ENCODE measurements around the gene SNX20. TPM values are rescaled to one million over a fixed set of nuclear protein-coding genes. Genes with fewer than 3 reads are reported as not detected.
A peak's percentile ranks its signal among the peaks of the same experiment; 100 is the strongest.

SNX20 gene, protein sequence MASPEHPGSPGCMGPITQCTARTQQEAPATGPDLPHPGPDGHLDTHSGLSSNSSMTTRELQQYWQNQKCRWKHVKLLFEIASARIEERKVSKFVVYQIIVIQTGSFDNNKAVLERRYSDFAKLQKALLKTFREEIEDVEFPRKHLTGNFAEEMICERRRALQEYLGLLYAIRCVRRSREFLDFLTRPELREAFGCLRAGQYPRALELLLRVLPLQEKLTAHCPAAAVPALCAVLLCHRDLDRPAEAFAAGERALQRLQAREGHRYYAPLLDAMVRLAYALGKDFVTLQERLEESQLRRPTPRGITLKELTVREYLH
- total RNA-seq = 10 to 100 TPM; 43.3 to 48.9 TPM

DNA sequence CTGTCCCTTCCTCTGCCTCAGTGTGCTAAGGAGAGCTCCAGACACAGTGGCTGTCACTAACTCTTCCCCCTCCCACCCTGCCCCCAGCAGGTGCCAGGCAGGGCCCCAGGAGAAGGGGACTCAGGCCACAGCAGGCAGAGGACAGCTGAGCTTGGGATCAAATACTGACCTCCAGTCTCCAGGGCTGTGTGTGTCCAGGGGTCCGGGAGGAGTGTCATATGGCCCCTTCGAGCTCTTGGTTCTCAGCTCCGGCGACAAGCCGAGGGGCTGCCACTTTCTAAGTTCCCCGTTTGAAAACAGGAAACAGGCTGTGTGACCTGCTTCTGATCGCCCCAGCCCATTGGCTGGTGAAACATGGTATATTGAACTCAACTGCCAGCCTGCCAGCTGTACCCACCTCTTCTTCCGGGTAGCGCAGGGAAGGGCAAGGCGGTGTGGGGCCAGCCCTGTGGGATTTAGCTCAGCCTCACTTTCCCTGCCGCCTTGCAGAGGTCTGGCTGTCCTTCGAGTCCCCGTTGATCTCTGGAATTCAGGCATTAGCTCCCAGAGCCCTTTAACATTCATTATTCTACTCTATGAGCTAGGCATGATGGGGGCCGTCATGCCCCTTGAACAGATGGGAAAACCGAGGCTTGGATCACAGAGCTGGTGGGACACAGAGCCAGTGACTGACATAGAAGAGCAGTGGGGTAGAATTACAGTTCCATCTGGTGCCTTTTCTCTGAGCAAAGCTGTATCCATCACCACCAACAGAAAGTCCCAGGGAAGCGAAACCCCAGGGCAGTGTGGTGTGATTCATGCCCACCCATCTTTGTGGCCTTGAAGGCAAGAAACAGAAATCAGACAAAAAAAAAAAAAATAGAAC is at the start of gene SNX20:
Gene SNX20 (minus strand): TSS at position 292 of the 865 bp plus-strand sequence. CDS start 3,786 bp downstream, outside the sequence.
- intact Hi-C loops (cut with DNase I, micrococcal nuclease) = loop anchor here (1.0 to 5.0 kb wide), 7 partner anchors 14 to 614 kb away; partner anchors contain the start of genes CYLD (in 1 of the 2), HEATR3 (in 1 of the 2) and TENT4B (in 1 of the 2)
- H3K27me3 Mint-ChIP-seq = no peaks in the 10 kb centered on the region
- DNase-seq = peak; percentile 80
- peak within 1 kb of the TSS; percentile 78 for H3K4me3 Mint-ChIP-seq
- H3K9me3 Mint-ChIP-seq (ENCODE audit: low read depth) = no peaks in the 10 kb centered on the region
- peak within 1 kb of the TSS; percentile 94 for H3K27ac Mint-ChIP-seq
- peaks cover 33% of the 10 kb centered on the region for H3K36me3 Mint-ChIP-seq (ENCODE audit: low read depth)
- ChIA-PET POLR2A (interaction anchor here (0.6 to 1.6 kb wide), 5 partner anchors 11 to 354 kb away, joined by 3 to 6 read pairs (median 3); partner anchors contain the start of gene CYLD), CTCF (interaction anchor here (0.6 to 2.7 kb wide), 18 partner anchors 10 to 656 kb away, joined by 3 to 37 read pairs (median 4); partner anchors contain the start of genes CNEP1R1 and CYLD)
- H3K4me1 Mint-ChIP-seq = peaks cover 85% of the 10 kb centered on the region
- peak; percentile 69 for ATAC-seq

- peaks cover 26% of the 10 kb centered on the region for H3K4me1 Mint-ChIP-seq
- ATAC-seq = peak; percentile 67
- peak overlapping the region; percentile 37 for H3K27ac Mint-ChIP-seq
- CTCF ChIA-PET = interaction anchor here (0.7 to 1.2 kb wide), 5 partner anchors 8 to 82 kb away, joined by 3 to 4 read pairs (median 3); no protein-coding TSS in a partner anchor
- intact Hi-C loops (cut with DNase I, micrococcal nuclease) = no loop called here
- no peak overlapping the region for H3K4me3 Mint-ChIP-seq
- peaks cover 13% of the 10 kb centered on the region for H3K9me3 Mint-ChIP-seq (ENCODE audit: low read depth)
- H3K27me3 Mint-ChIP-seq = no peaks in the 10 kb centered on the region
- H3K36me3 Mint-ChIP-seq (ENCODE audit: low read depth) = peaks cover 27% of the 10 kb centered on the region
- POLR2A ChIA-PET = no interaction called here
- DNase-seq = no peak
These were observed 43.2 kb upstream of the SNX20 start for GRCh38 chr16:50724306-50724705.

- ATAC-seq = no peak
- CTCF ChIA-PET = interaction anchor here (1.0 to 1.5 kb wide), 2 partner anchors 11 to 45 kb away, joined by 5 to 6 read pairs; no protein-coding TSS in a partner anchor
- intact Hi-C loops (cut with DNase I, micrococcal nuclease) = no loop called here
- no peak for DNase-seq
- Mint-ChIP-seq H3K4me1 (peaks cover 28% of the 10 kb centered on the region), H3K4me3 (no peak overlapping the region), H3K27ac (no peak overlapping the region), H3K36me3 (ENCODE audit: low read depth) (peaks cover 27% of the 10 kb centered on the region), H3K9me3 (ENCODE audit: low read depth) (peaks cover 13% of the 10 kb centered on the region), H3K27me3 (no peaks in the 10 kb centered on the region)
- POLR2A ChIA-PET = no interaction called here
These were observed 41.8 kb upstream of the SNX20 start for GRCh38 chr16:50722960-50723359.

- ChIA-PET POLR2A (interaction anchor here (0.9 kb wide), 1 partner anchor 13 kb away, joined by 3 read pairs; no protein-coding TSS in a partner anchor), CTCF (interaction anchor here (0.6 to 1.5 kb wide), 3 partner anchors 12 to 84 kb away, joined by 3 to 5 read pairs (median 4); no protein-coding TSS in a partner anchor)
- H3K36me3 Mint-ChIP-seq (ENCODE audit: low read depth) = peaks cover 27% of the 10 kb centered on the region
- H3K27ac Mint-ChIP-seq = no peak overlapping the region
- intact Hi-C loops (cut with DNase I, micrococcal nuclease) = no loop called here
- no peak for ATAC-seq
- peaks cover 13% of the 10 kb centered on the region for H3K9me3 Mint-ChIP-seq (ENCODE audit: low read depth)
- no peak for DNase-seq
- H3K4me3 Mint-ChIP-seq = no peak overlapping the region
- no peaks in the 10 kb centered on the region for H3K27me3 Mint-ChIP-seq
- H3K4me1 Mint-ChIP-seq = peaks cover 32% of the 10 kb centered on the region
These were observed 41.3 kb upstream of the SNX20 start for GRCh38 chr16:50722405-50722737.

DNA sequence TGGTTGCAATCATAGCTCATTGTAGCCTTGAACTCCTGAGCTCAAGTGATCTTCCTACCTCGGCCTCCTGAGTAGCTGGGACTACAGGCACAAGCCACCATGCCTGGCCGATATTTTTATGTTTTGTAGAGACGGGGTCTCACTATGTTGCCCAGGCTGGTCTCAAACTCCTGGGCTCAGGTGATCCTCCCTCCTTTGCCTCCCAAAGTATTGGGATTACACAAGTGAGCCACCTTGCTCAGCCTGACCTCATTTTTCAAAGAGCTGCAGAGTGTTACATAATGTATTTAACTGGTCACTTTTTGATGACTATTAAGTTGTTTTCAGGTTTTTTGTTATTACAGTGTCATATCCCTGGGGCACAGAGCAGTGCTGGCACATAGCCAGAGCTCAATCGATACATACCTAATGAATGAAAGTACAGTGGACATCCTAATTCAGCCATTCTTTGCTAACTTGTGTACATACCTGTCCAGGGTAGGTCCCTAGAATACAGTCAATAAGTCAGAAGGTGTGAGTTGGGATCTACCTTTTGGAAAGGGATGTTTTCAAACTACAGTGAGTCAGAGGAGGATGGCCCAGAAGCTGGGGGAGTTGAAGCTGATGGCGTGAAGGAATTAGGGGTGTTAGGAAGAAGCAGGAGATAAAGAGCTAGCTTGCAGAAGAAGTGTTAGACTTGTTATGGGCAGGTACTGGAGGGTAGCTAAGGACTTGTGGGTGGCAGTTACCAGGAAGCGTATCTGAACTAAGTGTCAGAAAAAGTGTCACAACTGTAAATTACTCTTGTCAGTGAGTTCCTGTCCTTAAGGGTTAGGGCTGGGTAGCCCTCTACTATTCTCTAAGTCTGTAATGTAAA is 40.7 kb upstream of the SNX20 start:
- H3K36me3 Mint-ChIP-seq (ENCODE audit: low read depth) = peaks cover 27% of the 10 kb centered on the region
- no peak overlapping the region for H3K4me3 Mint-ChIP-seq
- H3K4me1 Mint-ChIP-seq = peaks cover 38% of the 10 kb centered on the region
- DNase-seq = no peak
- H3K9me3 Mint-ChIP-seq (ENCODE audit: low read depth) = peaks cover 13% of the 10 kb centered on the region
- CTCF ChIA-PET = interaction anchor here (0.6 to 1.9 kb wide), 6 partner anchors 9 to 84 kb away, joined by 3 to 5 read pairs (median 4); no protein-coding TSS in a partner anchor
- no peak overlapping the region for H3K27ac Mint-ChIP-seq
- no peaks in the 10 kb centered on the region for H3K27me3 Mint-ChIP-seq
- ATAC-seq = peak; percentile 30
- intact Hi-C loops (cut with DNase I, micrococcal nuclease) = no loop called here
- POLR2A ChIA-PET = interaction anchor here (0.9 kb wide), 1 partner anchor 14 kb away, joined by 3 read pairs; no protein-coding TSS in a partner anchor

GRCh38 chr16:50719401-50720337 is 38.6 kb upstream of the SNX20 start:
- Mint-ChIP-seq H3K4me3 (no peak overlapping the region), H3K36me3 (ENCODE audit: low read depth) (peaks cover 18% of the 10 kb centered on the region), H3K27me3 (no peaks in the 10 kb centered on the region), H3K4me1 (peaks cover 45% of the 10 kb centered on the region), H3K27ac (no peak overlapping the region), H3K9me3 (ENCODE audit: low read depth) (peaks cover 13% of the 10 kb centered on the region)
- ATAC-seq (peak; percentile 53), DNase-seq (peak; percentile 30)
- intact Hi-C loops (cut with DNase I, micrococcal nuclease) = no loop called here
- ChIA-PET CTCF (interaction anchor here (0.6 to 1.9 kb wide), 8 partner anchors 8 to 70 kb away, joined by 3 to 8 read pairs (median 4); no protein-coding TSS in a partner anchor), POLR2A (no interaction called here)

- ChIA-PET CTCF (interaction anchor here (0.9 to 1.8 kb wide), 3 partner anchors 11 to 41 kb away, joined by 3 to 8 read pairs (median 3); no protein-coding TSS in a partner anchor), POLR2A (no interaction called here)
- Mint-ChIP-seq H3K27me3 (no peaks in the 10 kb centered on the region), H3K36me3 (ENCODE audit: low read depth) (peaks cover 11% of the 10 kb centered on the region), H3K27ac (no peak overlapping the region), H3K4me3 (no peak overlapping the region), H3K4me1 (peaks cover 47% of the 10 kb centered on the region), H3K9me3 (ENCODE audit: low read depth) (peaks cover 5% of the 10 kb centered on the region)
- DNase-seq (no peak), ATAC-seq (no peak)
- intact Hi-C loops (cut with DNase I, micrococcal nuclease) = no loop called here
These were observed 37.8 kb upstream of the SNX20 start for GRCh38 chr16:50718761-50719400.

DNA sequence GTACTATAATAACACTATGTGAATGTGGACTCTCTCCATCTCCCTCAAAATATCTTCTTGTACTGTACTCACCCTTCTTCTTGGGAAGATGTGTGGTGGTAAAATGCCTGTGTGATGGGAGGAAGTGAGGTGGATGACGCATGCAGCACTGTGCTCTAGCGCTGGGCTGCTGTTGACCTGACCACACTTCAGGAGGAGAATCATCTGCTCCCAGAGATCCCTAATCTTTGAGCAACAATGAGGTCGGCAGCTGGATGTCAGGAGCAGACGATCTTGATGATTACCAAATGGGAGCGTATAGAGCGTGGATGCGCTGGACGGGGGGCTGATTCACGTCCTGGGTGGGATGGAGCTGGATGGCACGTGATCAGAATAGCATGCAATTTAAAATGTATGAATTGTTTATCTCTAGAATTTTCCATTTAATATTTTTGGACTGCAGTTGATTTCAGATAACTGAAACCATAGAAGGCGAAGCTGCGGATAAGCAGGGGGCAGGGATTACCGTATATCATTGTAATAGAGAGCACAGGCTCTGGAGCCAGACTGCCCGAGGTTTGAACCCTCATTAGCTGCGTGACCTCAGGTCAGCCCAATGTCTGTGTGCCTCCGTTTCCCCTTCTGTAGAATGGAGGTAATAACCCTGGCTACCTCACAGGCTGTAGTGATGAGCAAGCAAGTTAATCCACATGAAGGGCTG is 37.1 kb upstream of the SNX20 start:
- H3K4me1 Mint-ChIP-seq = peaks cover 46% of the 10 kb centered on the region
- ChIA-PET CTCF (interaction anchor here (0.9 to 2.9 kb wide), 3 partner anchors 12 to 88 kb away, joined by 3 to 11 read pairs (median 3); no protein-coding TSS in a partner anchor), POLR2A (no interaction called here)
- no peaks in the 10 kb centered on the region for H3K27me3 Mint-ChIP-seq
- DNase-seq (no peak), ATAC-seq (no peak)
- intact Hi-C loops (cut with DNase I, micrococcal nuclease) = no loop called here
- H3K9me3 Mint-ChIP-seq (ENCODE audit: low read depth) = peaks cover 1% of the 10 kb centered on the region
- H3K27ac Mint-ChIP-seq = no peak overlapping the region
- H3K4me3 Mint-ChIP-seq = no peak overlapping the region
- H3K36me3 Mint-ChIP-seq (ENCODE audit: low read depth) = peaks cover 4% of the 10 kb centered on the region

DNA sequence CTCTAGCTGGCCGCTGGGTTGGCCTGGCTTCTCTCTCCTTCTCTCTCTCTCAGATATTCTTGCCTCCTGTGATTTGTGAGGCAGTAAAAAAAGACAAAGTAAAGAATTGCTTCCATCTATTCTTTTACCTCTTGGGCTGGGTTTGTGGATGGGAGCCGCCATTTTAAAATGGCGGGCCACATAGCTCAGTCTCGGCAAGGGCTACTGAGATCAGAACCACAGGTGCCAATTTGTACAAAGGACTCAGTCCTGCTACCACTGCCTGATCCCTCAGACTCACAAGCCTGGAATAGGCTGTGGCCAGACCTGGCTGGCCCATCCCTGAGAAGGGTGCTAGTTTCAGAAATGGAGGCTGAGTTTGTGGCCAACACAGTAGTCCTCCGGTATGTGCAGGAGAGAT is 36.4 kb upstream of the SNX20 start:
- intact Hi-C loops (cut with DNase I, micrococcal nuclease) = no loop called here
- CTCF ChIA-PET = interaction anchor here (0.6 to 2.9 kb wide), 3 partner anchors 9 to 89 kb away, joined by 3 to 11 read pairs (median 3); no protein-coding TSS in a partner anchor
- Mint-ChIP-seq H3K27me3 (no peaks in the 10 kb centered on the region), H3K9me3 (ENCODE audit: low read depth) (no peaks in the 10 kb centered on the region), H3K36me3 (ENCODE audit: low read depth) (peaks cover 2% of the 10 kb centered on the region), H3K4me1 (peaks cover 44% of the 10 kb centered on the region), H3K27ac (no peak overlapping the region), H3K4me3 (no peak overlapping the region)
- no peak for DNase-seq
- POLR2A ChIA-PET = no interaction called here
- ATAC-seq = no peak
